Fibroblast of the aortic adventitia (primary cell): ENCODE results near the gene ZNRF3. TPM values are rescaled to one million over a fixed set of nuclear protein-coding genes. Genes with fewer than 3 reads are reported as not detected.
A peak's percentile ranks its signal among the peaks of the same experiment; 100 is the strongest.

Source experiments
- DNase-seq: peaks from one replicate; pipeline ENCODE4 v3.0.0-alpha.2; 2010; ENCODE audit warnings: low read depth
- H3K4me3 ChIP-seq: 2 replicates; pipeline ENCODE4 v1.5.1; 2011; ENCODE audit warnings: low read depth, mild to moderate bottlenecking, control low read depth, low read length, moderate library complexity
- CTCF ChIP-seq: IDR thresholded peaks from 2 replicates; pipeline ENCODE4 v1.5.1; 2011; ENCODE audit warnings: mild to moderate bottlenecking, low read length, control low read depth, inconsistent platforms; ENCODE audit not compliant: insufficient read depth
- total RNA-seq: library from RNA; depleted of rRNA; stranded (reverse); fragments of >200 nt; gene quantifications from 2 replicates; pipeline ENCODE4 v1.2.3, GENCODE V29; 2012; ENCODE audit warnings: low replicate concordance

Gene ZNRF3
- total RNA-seq, 1 donor: 4.4 TPM

DNA sequence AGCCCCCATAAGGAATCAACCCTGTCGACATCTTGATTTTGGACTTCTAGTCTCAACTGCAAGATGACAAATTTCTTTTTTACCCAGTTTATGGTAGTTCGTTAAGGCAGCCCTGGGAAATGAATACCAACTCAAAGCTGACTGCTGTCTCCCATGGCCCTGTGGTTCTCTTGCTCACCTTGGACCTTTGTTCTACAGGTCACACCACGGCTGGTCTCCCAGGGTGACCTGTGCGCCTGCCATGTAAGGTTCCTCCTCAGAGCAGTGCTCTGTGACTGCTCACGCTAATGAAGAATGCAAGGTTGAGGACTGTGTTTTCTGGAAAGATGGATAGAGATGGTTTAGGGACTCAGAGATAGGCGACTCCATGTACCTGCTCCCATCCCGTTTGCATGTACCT is 68.2 kb downstream of the ZNRF3 start:
- no peak for TF ChIP-seq CTCF
- no peak for DNase-seq
- no peak overlapping the region for H3K4me3 ChIP-seq

DNA sequence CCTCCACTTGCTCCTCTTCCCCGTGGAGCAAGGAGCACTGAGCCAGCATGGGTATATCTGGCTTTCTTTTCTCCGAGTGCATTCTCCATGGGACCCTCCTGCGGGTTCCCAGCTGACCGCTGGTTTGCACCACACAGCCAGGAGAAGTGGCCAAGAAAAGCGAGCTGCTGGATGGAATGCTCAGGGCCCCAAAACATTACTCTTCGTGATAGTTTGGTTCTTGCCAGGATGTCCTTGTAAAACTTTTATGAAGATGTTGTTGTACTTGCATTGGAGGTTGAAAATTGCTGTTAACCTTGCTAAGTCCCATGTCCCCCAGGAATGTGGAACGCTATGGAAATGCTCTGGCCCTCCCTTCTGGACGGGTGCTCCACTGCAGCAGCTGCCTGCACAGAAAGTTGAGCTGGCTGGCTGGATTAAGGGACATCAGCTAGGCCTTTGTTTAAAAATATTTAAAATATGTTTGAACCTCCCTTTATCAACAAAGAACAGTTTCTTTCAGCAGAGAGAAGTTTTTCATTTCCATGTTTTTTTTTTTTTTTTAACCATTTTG is 68.7 kb downstream of the ZNRF3 start:
- no peak overlapping the region for H3K4me3 ChIP-seq
- TF ChIP-seq CTCF: peak; percentile 27
- DNase-seq: peak; percentile 77

DNA sequence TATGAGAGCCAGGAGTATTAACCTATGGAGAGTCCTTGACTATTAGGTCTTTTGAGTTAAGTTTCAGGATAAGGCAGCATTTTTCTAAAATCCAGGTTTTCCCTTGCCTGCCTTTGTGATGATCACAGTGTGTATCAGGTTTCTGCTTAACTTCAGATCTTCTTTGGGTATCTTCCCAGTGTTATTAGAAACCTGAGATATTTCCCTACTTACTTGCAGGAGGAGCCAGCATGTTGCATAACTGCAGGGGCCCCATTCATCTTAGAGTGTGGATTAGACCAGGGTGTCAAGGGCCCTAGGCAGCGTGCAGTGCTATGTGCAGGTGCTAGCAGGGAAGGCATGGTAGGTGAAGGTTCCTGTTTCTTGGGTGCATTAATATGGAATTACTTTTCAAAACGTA is 69.5 kb downstream of the ZNRF3 start:
- peak; percentile 62 for DNase-seq
- no peak for TF ChIP-seq CTCF
- H3K4me3 ChIP-seq: no peak overlapping the region

DNA sequence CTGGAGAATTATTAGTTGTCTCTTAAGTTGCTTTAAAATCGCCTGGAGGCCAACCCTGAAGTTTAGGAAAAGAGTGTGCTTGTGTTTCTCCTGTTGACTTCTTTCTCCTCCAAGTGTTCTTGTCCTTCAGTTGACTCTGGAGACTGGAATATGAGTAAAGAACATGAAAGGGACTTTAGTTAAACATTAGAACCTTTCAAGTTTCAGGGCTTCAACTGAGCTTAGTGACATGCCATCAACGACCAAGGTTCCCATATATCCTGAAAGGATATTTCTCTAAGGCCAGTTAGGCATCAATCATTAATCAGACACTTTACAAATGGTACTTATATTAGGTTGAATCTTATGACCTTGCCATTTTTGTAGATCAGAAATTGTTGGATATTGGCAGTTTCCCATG is 70.0 kb downstream of the ZNRF3 start:
- no peak for DNase-seq
- no peak overlapping the region for H3K4me3 ChIP-seq
- TF ChIP-seq CTCF: no peak

DNA sequence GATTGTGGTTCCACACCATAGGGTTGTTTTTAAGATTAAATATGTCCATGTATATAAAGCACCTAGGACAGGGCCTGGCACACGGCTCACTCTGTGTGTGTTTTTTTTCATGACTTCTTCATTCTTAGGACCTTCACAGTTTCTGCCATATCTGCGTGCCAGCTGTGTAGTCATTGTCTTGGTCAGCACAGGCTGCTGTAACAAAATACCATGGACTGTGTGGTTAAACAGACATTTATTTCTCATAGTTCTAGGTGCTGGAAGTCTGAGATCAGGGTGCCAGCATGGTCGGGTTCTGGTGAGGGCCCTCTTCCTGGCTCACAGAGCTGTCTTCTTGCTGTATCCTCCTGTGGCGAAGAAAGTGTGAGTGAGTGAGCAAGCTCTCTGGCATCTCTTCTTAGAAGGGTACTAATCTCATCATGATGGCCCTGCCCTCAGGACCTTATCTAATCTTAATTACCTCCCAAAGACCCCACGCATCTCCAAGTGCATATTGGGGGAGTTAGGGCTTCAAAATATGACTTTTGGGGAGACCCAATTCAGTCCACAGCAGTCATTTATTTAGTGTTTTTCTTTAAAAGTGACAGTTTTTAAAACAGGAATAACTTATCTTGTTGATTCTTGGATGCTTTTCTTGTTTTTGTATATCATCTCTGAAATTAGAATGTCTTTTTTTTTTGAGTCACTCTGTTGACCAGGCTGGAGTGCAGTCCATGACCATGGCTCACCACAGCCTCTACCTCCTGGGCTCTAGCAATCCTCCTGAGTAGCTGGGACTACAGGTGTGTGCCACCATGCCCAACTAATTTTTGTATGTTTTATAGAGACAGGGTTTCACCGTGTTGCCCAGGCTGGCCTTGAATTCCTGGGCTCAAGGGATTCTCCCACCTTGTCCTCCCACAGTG is 70.9 kb downstream of the ZNRF3 start:
- H3K4me3 ChIP-seq: no peak overlapping the region
- no peak for TF ChIP-seq CTCF
- DNase-seq: no peak

- TF ChIP-seq CTCF: no peak
Observed at GRCh38 chr22:28955817-28956216, 72.4 kb downstream of the ZNRF3 start.

DNA sequence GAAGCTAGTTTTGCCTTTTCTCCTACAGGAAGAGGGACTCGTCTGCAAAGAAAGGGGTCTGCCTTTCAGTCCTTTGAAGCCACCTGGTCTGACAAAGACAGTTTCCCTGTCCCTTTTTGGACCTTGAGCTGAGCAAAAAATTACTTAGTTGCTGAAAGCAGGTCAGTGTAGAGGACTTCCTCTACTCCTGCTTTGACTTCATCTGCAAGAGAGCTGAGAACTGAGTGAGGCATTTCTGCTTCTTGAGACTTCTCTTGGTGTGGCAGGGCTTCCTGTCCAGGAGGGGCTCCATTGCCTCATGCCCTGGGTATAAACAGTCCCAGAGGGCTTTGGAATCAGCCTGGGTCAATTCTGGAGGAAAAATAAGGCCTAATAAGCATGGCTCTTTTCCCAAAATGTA is 73.1 kb downstream of the ZNRF3 start:
- no peak for TF ChIP-seq CTCF
- DNase-seq: no peak
- no peak overlapping the region for H3K4me3 ChIP-seq

More at GRCh38 chr22:28955817-28956216, 72.4 kb downstream of the ZNRF3 start:
- DNase-seq: no peak
- H3K4me3 ChIP-seq: no peak overlapping the region
